ENCODE data around the gene ATN1.

- TF ChIP-seq CTCF (IDR thresholded peaks at IDR 0.05 in 4 of 5, conservative IDR thresholded peaks at IDR 0.05 in 1 of 5) = no peak
- no peak for TF ChIP-seq POLR2A (IDR thresholded peaks at IDR 0.05)
Observed at GRCh38 chr12:6964605-6965025, 36.9 kb downstream of the ATN1 start.
